Lung (tissue), 12 donors: ENCODE data around the gene C21orf91. TPM values are rescaled to one million over a fixed set of nuclear protein-coding genes. Genes with fewer than 3 reads are reported as not detected.

Experiments
- ATAC-seq: fragments of 200-7000 bp; cut with Tn5 transposase; one replicate; pipeline ENCODE4 v1.9.1; 2020; ENCODE audit warnings: moderate number of reproducible peaks; ENCODE audit not compliant: insufficient read depth, low FRiP score
- DNase-seq, 3 donors: peaks; one replicate each; pipeline ENCODE4 v3.0.0-alpha.2; 2013 to 2017
- H3K27ac ChIP-seq, 2 donors: one replicate each; pipeline ENCODE4 v1.5.1; 2013; ENCODE audit warnings: mild to moderate bottlenecking in 2 of 2, moderate library complexity in 2 of 2, control low read depth in 1 of 2, inconsistent platforms in 1 of 2, low read depth in 1 of 2, low read length in 1 of 2
- H3K27me3 ChIP-seq, 3 donors: one replicate each; pipeline ENCODE4 v1.5.1; 2013; ENCODE audit warnings: low read length in 2 of 3; ENCODE audit not compliant: control insufficient read depth in 3 of 3, insufficient read depth in 3 of 3
- H3K36me3 ChIP-seq, 4 donors: one replicate each; pipeline ENCODE4 v1.5.1; 2013; ENCODE audit warnings: low read length in 4 of 4, mild to moderate bottlenecking in 1 of 4, moderate library complexity in 1 of 4; ENCODE audit not compliant: control insufficient read depth in 4 of 4, insufficient read depth in 4 of 4
- H3K4me1 ChIP-seq, 5 donors: one replicate each; pipeline ENCODE4 v1.5.1; 2013; ENCODE audit warnings: low read length in 5 of 5, mild to moderate bottlenecking in 2 of 5, moderate library complexity in 1 of 5; ENCODE audit not compliant: control insufficient read depth in 5 of 5, insufficient read depth in 5 of 5
- H3K4me3 ChIP-seq: one replicate; pipeline ENCODE4 v1.5.1; 2013; ENCODE audit warnings: mild to moderate bottlenecking, control low read depth, moderate library complexity
- H3K9ac ChIP-seq, 2 donors: one replicate each; pipeline ENCODE4 v1.5.1; 2013; ENCODE audit warnings: low read length in 2 of 2, control low read depth in 1 of 2; ENCODE audit not compliant: insufficient read depth in 1 of 2
- H3K9me3 ChIP-seq, 4 donors: one replicate each; pipeline ENCODE4 v1.5.1; 2013; ENCODE audit warnings: low read length in 3 of 4, mild to moderate bottlenecking in 1 of 4, moderate library complexity in 1 of 4; ENCODE audit not compliant: control insufficient read depth in 4 of 4, insufficient read depth in 3 of 4
- WGBS, 2 donors: extraction: QIAGEN DNeasy Blood & Tissue Kit; methylation state at CpG; one replicate each; pipeline ENCODE4 v1.1.7; 2013; 5-methylcytosine and 5-hydroxymethylcytosine counted together
- polyA plus RNA-seq, 2 donors: library from polyadenylated mRNA; stranded (reverse); fragments of 200-250 nt; gene quantifications; one replicate each; pipeline ENCODE4 v1.2.1, GENCODE V29; 2013
- total RNA-seq, 2 donors: library from RNA; depleted of rRNA in 1 of 2; stranded (reverse); fragments of >200 nt in 1 of 2; gene quantifications; one replicate each; pipeline ENCODE4 v1.2.1, GENCODE V29; 2014 to 2021
- TF ChIP-seq, protein P1 (sequence below): IDR thresholded peaks from 2 replicates; pipeline ENCODE4 v1.5.1; 2012; ENCODE audit warnings: mild to moderate bottlenecking; ENCODE audit errors: control extremely low read depth, extremely low read depth
- donor health status: control.
- donor health status: control.
- donor health status: Bipolar disorder and iron deficiency.
- donor health status: healthy.
- donor health status: DM: yes; HTN: yes; CAD: no.

Gene C21orf91
- total and polyA plus RNA-seq, 4 donors, result 2.8 to 19.0 (median 10.2) TPM

DNA sequence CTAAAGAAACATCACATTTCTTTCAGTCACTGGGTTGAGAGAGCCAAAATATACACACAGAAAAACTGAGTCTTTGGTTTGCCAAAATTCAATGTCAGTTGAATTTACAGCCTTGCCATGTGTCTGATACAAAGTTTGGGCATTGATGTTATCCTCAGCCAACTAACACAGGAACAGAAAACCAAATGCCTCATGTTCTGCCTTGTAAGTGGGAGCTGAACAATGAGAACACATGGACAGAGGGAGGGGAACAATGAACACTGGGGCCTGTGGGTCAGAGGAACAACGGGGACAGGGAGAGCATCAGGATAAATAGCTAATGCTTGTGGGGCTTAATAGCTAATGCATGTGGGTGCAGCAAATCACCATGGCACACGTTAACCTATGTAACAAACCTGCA, 39.6 kb upstream of the C21orf91 start:
- ATAC-seq (no peak), DNase-seq (no peak)
- TF ChIP-seq, protein P1, sequence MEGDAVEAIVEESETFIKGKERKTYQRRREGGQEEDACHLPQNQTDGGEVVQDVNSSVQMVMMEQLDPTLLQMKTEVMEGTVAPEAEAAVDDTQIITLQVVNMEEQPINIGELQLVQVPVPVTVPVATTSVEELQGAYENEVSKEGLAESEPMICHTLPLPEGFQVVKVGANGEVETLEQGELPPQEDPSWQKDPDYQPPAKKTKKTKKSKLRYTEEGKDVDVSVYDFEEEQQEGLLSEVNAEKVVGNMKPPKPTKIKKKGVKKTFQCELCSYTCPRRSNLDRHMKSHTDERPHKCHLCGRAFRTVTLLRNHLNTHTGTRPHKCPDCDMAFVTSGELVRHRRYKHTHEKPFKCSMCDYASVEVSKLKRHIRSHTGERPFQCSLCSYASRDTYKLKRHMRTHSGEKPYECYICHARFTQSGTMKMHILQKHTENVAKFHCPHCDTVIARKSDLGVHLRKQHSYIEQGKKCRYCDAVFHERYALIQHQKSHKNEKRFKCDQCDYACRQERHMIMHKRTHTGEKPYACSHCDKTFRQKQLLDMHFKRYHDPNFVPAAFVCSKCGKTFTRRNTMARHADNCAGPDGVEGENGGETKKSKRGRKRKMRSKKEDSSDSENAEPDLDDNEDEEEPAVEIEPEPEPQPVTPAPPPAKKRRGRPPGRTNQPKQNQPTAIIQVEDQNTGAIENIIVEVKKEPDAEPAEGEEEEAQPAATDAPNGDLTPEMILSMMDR, result no peak
- WGBS, 2 donors, result 92 to 93% methylated on average over 2 of the region's 2 CpGs
- Histone ChIP-seq H3K4me1 (no peaks in the 10 kb centered on the region), H3K27ac (no peak overlapping the region), H3K4me3 (no peak overlapping the region), H3K36me3 (no peaks in the 10 kb centered on the region), H3K9ac (no peak overlapping the region), H3K27me3 (no peaks in the 10 kb centered on the region), H3K9me3 (no peaks in the 10 kb centered on the region)

DNA sequence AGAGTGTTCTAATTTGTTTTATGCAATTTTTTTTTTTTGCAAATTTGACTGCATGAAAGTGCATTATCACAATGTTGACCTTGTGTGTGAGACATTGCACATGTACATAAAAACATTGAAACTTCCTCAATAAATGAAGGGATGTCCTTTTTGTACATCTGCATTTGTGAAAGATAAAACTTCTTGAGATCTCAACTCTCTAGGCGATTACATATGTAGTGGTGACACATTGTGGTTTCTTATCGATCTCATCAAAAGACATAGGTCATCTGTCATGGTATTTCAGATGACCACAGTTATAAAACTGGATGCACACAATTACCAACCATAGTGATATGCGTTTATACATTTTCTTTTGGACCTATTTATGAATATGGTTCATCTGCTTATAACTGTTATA, 35.6 kb upstream of the C21orf91 start:
- H3K36me3 ChIP-seq, result no peaks in the 10 kb centered on the region
- no peak overlapping the region for H3K4me3 ChIP-seq
- ATAC-seq (no peak), DNase-seq (no peak)
- no peaks in the 10 kb centered on the region for H3K4me1 ChIP-seq
- peaks cover 0 to 3% (median 0%) of the 10 kb centered on the region in 4 donors for H3K9me3 ChIP-seq
- no peak overlapping the region for H3K27ac ChIP-seq
- no peaks in the 10 kb centered on the region for H3K27me3 ChIP-seq
- H3K9ac ChIP-seq, result no peak overlapping the region
- 93 to 94% methylated on average over 3 of the region's 3 CpGs for WGBS, 2 donors
- TF ChIP-seq, protein P1, result no peak

DNA sequence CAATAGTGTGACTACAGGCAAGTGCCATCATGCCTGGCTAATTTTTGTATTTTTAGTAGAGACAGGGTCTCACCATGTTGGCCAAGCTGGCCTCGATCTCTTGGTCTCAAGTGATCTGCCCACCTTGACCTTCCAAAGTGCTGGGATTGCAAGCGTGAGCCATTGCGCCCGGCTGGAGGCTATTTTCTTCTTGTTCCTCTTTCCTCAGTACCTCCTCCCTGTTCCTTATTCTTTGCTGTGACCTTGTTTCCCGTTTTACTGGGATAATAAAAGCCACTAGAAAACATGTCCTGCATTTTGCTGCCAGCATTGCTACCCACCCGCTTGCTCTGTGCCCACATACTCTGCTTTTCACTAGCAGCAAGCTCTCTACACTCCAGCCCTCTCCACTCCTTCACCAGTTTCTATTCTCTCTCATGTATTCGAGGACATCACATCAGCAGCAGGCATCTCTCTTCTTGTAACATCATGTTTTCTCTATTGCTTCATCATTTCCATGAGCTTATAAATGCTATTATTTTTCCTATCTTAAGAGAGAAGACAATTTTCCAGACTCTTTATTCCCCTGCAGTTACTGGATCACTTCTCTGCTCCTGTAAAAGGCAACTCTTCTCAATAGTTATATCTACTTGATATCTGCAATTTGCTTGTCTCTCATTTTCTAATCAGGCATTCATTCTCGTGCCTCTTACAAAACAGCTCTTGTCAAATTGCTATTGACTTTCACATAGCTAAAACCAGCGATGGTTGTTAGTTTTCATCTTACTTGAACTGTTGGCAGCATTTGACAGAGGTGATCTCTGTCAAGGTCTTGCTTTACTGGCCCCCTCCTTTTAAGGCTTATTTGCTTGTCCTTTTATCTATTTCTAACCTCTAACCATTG, 34.5 kb upstream of the C21orf91 start:
- no peaks in the 10 kb centered on the region for H3K4me1 ChIP-seq
- ATAC-seq (no peak), DNase-seq (no peak)
- H3K27ac ChIP-seq, result no peak overlapping the region
- H3K9me3 ChIP-seq, result peaks cover 0 to 3% (median 0%) of the 10 kb centered on the region in 4 donors
- H3K27me3 ChIP-seq, result no peaks in the 10 kb centered on the region
- H3K9ac ChIP-seq, result no peak overlapping the region
- H3K4me3 ChIP-seq, result no peak overlapping the region
- 69% methylated on average over 9 of the region's 9 CpGs for WGBS, 2 donors
- no peaks in the 10 kb centered on the region for H3K36me3 ChIP-seq
- TF ChIP-seq, protein P1, result no peak
